GM23338 (cell line): ENCODE measurements around the gene PLAAT5. TPM values are rescaled to one million over a fixed set of nuclear protein-coding genes. Genes with fewer than 3 reads are reported as not detected.

Source experiments
- ATAC-seq: fragments of 200-7000 bp; cut with Tn5 transposase; 3 replicates; pipeline ENCODE4 v1.9.1; 2020
- DNase-seq: peaks from one replicate; pipeline ENCODE4 v3.0.0-alpha.2; 2015; ENCODE audit warnings: low spot score
- H2AFZ ChIP-seq: fragments of 200-600 bp; sonication (generic); 2 replicates; pipeline ENCODE4 v1.8.0; 2016; ENCODE audit warnings: antibody characterized with exemption, mild to moderate bottlenecking, moderate library complexity
- H3F3A ChIP-seq: fragments of 200-600 bp; sonication (generic); replicated peaks from 2 replicates; pipeline ENCODE4 v1.8.0; 2017; ENCODE audit warnings: antibody characterized with exemption, mixed run types, low read depth
- H3K27ac ChIP-seq: fragments of 200-600 bp; sonication (generic); 2 replicates; pipeline ENCODE4 v1.6.1; 2016; ENCODE audit warnings: low read depth
- H3K27me3 ChIP-seq: fragments of 200-600 bp; sonication (generic); 2 replicates; pipeline ENCODE4 v1.8.0; 2016; ENCODE audit warnings: mild to moderate bottlenecking, mixed run types, moderate library complexity; ENCODE audit not compliant: insufficient read depth
- H3K36me3 ChIP-seq: fragments of 200-600 bp; sonication (generic); 2 replicates; pipeline ENCODE4 v1.8.0; 2016; ENCODE audit warnings: mild to moderate bottlenecking; ENCODE audit not compliant: insufficient read depth
- H3K4me1 ChIP-seq: fragments of 200-600 bp; sonication (generic); 2 replicates; pipeline ENCODE4 v1.8.0; 2016; ENCODE audit warnings: mild to moderate bottlenecking, moderate library complexity; ENCODE audit not compliant: insufficient read depth
- H3K4me2 ChIP-seq: fragments of 200-600 bp; sonication (generic); 2 replicates; pipeline ENCODE4 v1.7.1; 2017; ENCODE audit warnings: mixed run types
- H3K4me3 ChIP-seq: fragments of 200-600 bp; sonication (generic); 2 replicates; pipeline ENCODE4 v1.6.1; 2016; ENCODE audit warnings: mixed run types
- H3K79me2 ChIP-seq: fragments of 200-600 bp; sonication (generic); replicated peaks from 2 replicates; pipeline ENCODE4 v1.8.0; 2017; ENCODE audit warnings: mild to moderate bottlenecking; ENCODE audit not compliant: insufficient read depth
- H3K9me2 ChIP-seq: fragments of 200-600 bp; sonication (generic); 2 replicates; pipeline ENCODE4 v1.8.0; 2017; ENCODE audit not compliant: insufficient read depth
- H4K20me1 ChIP-seq: fragments of 200-600 bp; sonication (generic); replicated peaks from 2 replicates; pipeline ENCODE4 v1.8.0; 2017; ENCODE audit warnings: mild to moderate bottlenecking; ENCODE audit not compliant: insufficient read depth
- H3K27ac Mint-ChIP-seq: 2 replicates; pipeline ENCODE4 v1.8.0; 2020; ENCODE audit warnings: inconsistent platforms, mild to moderate bottlenecking, moderate library complexity, mixed read lengths
- H3K27me3 Mint-ChIP-seq: 3 replicates; pipeline ENCODE4 v1.8.0; 2022; ENCODE audit warnings: low read depth, mild to moderate bottlenecking, moderate library complexity, mixed read lengths, inconsistent platforms; ENCODE audit not compliant: insufficient read depth, poor library complexity
- H3K36me3 Mint-ChIP-seq: 3 replicates; pipeline ENCODE4 v1.8.0; 2021; ENCODE audit warnings: low read depth, mild to moderate bottlenecking, inconsistent platforms, moderate library complexity, mixed read lengths
- H3K4me1 Mint-ChIP-seq: 3 replicates; pipeline ENCODE4 v1.8.0; 2020; ENCODE audit warnings: mild to moderate bottlenecking, inconsistent platforms, mixed read lengths
- H3K4me3 Mint-ChIP-seq: 3 replicates; pipeline ENCODE4 v1.8.0; 2021; ENCODE audit warnings: moderate library complexity, mild to moderate bottlenecking, inconsistent platforms, mixed read lengths
- H3K9me3 Mint-ChIP-seq: 3 replicates; pipeline ENCODE4 v1.8.0; 2020; ENCODE audit warnings: moderate library complexity, mild to moderate bottlenecking, inconsistent platforms, mixed read lengths
- CREB1 ChIP-seq: fragments of 250-450 bp; sonication (Bioruptor Pico); IDR thresholded peaks from 2 replicates; pipeline ENCODE4 v1.5.0; 2020; ENCODE audit warnings: low read depth, mild to moderate bottlenecking, moderate library complexity
- EZH2phosphoT487 ChIP-seq: fragments of 200-600 bp; sonication (generic); IDR thresholded peaks from one replicate; pipeline ENCODE4 v1.8.1; 2018; ENCODE audit warnings: antibody characterized with exemption; ENCODE audit not compliant: unreplicated experiment
- POLR2AphosphoS5 ChIP-seq: IDR thresholded peaks from 2 replicates; pipeline ENCODE4 v1.6.1; 2016; ENCODE audit warnings: antibody characterized with exemption, low read depth
- REST ChIP-seq: IDR thresholded peaks from one replicate; pipeline ENCODE4 v1.6.1; 2018; ENCODE audit warnings: antibody characterized with exemption; ENCODE audit not compliant: unreplicated experiment
- STAT1 ChIP-seq: IDR thresholded peaks from one replicate; pipeline ENCODE4 v1.6.1; 2016; ENCODE audit warnings: antibody characterized with exemption; ENCODE audit not compliant: unreplicated experiment
- ZNF114 ChIP-seq: fragments of 250-450 bp; sonication (Bioruptor Pico); IDR thresholded peaks from 2 replicates; pipeline ENCODE4 v1.5.0; 2020; ENCODE audit warnings: mild to moderate bottlenecking, moderate library complexity
- ZNF331 ChIP-seq: fragments of 250-450 bp; sonication (Bioruptor Pico); IDR thresholded peaks from 2 replicates; pipeline ENCODE4 v1.5.0; 2020; ENCODE audit warnings: low read depth, mild to moderate bottlenecking, moderate library complexity
- ZNF462 ChIP-seq: fragments of 250-450 bp; sonication (Bioruptor Pico); IDR thresholded peaks from 2 replicates; pipeline ENCODE4 v1.5.0; 2020; ENCODE audit warnings: mild to moderate bottlenecking, moderate library complexity
- polyA plus RNA-seq: library from polyadenylated mRNA; unstranded; fragments of >200 nt; fragmentation: Nextera tagmentation; extraction: Ambion mirVana; gene quantifications from 2 replicates; pipeline ENCODE4 v1.2.1, GENCODE V29; 2016
- total RNA-seq: library from RNA; depleted of rRNA; stranded (reverse); fragments of >200 nt; shearing (Covaris generic); gene quantifications from 2 replicates; pipeline ENCODE4 v1.2.3, GENCODE V29; 2014

The PLAAT5 gene
- total and polyA plus RNA-seq, 2 experiments from 2014 or later: 7.7 to 11.6 TPM

- Histone ChIP-seq H2AFZ (no peak overlapping the region), H3K27ac (no peak overlapping the region), H3F3A (no peaks in the 10 kb centered on the region), H3K36me3 (peaks cover 13% of the 10 kb centered on the region; the same call in 1 of the 2 replicates), H3K79me2 (no peaks in the 10 kb centered on the region), H3K4me2 (no peak overlapping the region), H3K4me1 (peaks cover 23% of the 10 kb centered on the region), H3K27me3 (no peaks in the 10 kb centered on the region), H4K20me1 (no peaks in the 10 kb centered on the region), H3K9me2 (peaks cover 12% of the 10 kb centered on the region), H3K4me3 (no peak overlapping the region)
- TF ChIP-seq CREB1 (no peak), ZNF462 (CRISPR knock-in tag) (no peak), EZH2phosphoT487 (no peak), POLR2AphosphoS5 (no peak), ZNF331 (CRISPR knock-in tag) (no peak), STAT1 (no peak), ZNF114 (no peak), REST (no peak)
- peaks cover 39% of the 10 kb centered on the region for H3K36me3 Mint-ChIP-seq
- DNase-seq (no peak), ATAC-seq (no peak)
- H3K4me3 Mint-ChIP-seq: no peak overlapping the region
- peaks cover 45% of the 10 kb centered on the region for H3K9me3 Mint-ChIP-seq
- peaks cover 9% of the 10 kb centered on the region for H3K27me3 Mint-ChIP-seq
- H3K27ac Mint-ChIP-seq: no peak overlapping the region
- H3K4me1 Mint-ChIP-seq: peaks cover 33% of the 10 kb centered on the region
Observed at GRCh38 chr11:63501236-63501635, 10.3 kb upstream of the PLAAT5 start.
